Activated CD4-positive, alpha-beta T cell treated with anti-CD3 and anti-CD28 coated beads, Interleukin-2, amount 10 ng/mL, durations not matched to agents 7 days and 5 days (primary cell): ENCODE measurements around the gene GPC2. TPM values are rescaled to one million over a fixed set of nuclear protein-coding genes. Genes with fewer than 3 reads are reported as not detected.
A peak's percentile ranks its signal among the peaks of the same experiment; 100 is the strongest.
"Not testable (repeated sequence)": the region's sequence is repeated elsewhere in the genome, so short reads cannot be mapped to it uniquely, and the experiment has no call there.

Source experiments
- CTCF ChIA-PET: fragments of 350-600 bp; sonication (Branson Sonifier 250); formaldehyde crosslinking; loops from one replicate; lab custom pipeline; 2021; ENCODE audit warnings: antibody characterized with exemption; lab: Charles Lee
- POLR2A ChIA-PET: fragments of 350-600 bp; sonication (Branson Sonifier 250); formaldehyde crosslinking; loops from one replicate; lab custom pipeline; 2021; ENCODE audit warnings: antibody characterized with exemption; lab: Charles Lee
- DNase-seq: peaks from one replicate; pipeline ENCODE4 v3.0.0-alpha.2; 2020
- H3K27ac Mint-ChIP-seq: one replicate; pipeline ENCODE4 v1.8.0; 2021; ENCODE audit warnings: mild to moderate bottlenecking, moderate library complexity, mixed read lengths
- H3K27me3 Mint-ChIP-seq: one replicate; pipeline ENCODE4 v1.8.0; 2021; ENCODE audit warnings: mixed read lengths
- H3K36me3 Mint-ChIP-seq: one replicate; pipeline ENCODE4 v1.8.0; 2021; ENCODE audit warnings: low read depth, mixed read lengths
- H3K4me1 Mint-ChIP-seq: one replicate; pipeline ENCODE4 v1.8.0; 2021; ENCODE audit warnings: mixed read lengths
- H3K4me3 Mint-ChIP-seq: one replicate; pipeline ENCODE4 v1.8.0; 2021; ENCODE audit warnings: mild to moderate bottlenecking, moderate library complexity, mixed read lengths
- H3K9me3 Mint-ChIP-seq: one replicate; pipeline ENCODE4 v1.8.0; 2021; ENCODE audit warnings: mixed read lengths
- total RNA-seq, 2 experiments: library from RNA; stranded (reverse); gene quantifications; one replicate each; pipeline ENCODE4 v1.2.3, GENCODE V29; 2021

The GPC2 gene, protein sequence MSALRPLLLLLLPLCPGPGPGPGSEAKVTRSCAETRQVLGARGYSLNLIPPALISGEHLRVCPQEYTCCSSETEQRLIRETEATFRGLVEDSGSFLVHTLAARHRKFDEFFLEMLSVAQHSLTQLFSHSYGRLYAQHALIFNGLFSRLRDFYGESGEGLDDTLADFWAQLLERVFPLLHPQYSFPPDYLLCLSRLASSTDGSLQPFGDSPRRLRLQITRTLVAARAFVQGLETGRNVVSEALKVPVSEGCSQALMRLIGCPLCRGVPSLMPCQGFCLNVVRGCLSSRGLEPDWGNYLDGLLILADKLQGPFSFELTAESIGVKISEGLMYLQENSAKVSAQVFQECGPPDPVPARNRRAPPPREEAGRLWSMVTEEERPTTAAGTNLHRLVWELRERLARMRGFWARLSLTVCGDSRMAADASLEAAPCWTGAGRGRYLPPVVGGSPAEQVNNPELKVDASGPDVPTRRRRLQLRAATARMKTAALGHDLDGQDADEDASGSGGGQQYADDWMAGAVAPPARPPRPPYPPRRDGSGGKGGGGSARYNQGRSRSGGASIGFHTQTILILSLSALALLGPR
- 10 to 100 TPM; 13.9 to 20.9 TPM for total RNA-seq

GRCh38 chr7:100177045-100178001 lies at the start of gene GPC2, which contains the start of gene STAG3:
GPC2 (minus strand) TSS chr7:100177381; CDS start chr7:100177199, 182 bp downstream.
STAG3 (plus strand) TSS chr7:100177918; CDS start chr7:100180557, 2,639 bp downstream.
- Mint-ChIP-seq H3K4me1 (peaks cover 69% of the 10 kb centered on the region), H3K4me3 (peak within 1 kb of the TSS; percentile 78), H3K27me3 (no peaks in the 10 kb centered on the region), H3K27ac (peak within 1 kb of the TSS; percentile 75), H3K36me3 (peaks cover 24% of the 10 kb centered on the region), H3K9me3 (peaks cover 5% of the 10 kb centered on the region)
- CTCF ChIA-PET: interaction anchor here (0.6 to 3.7 kb wide), 7 partner anchors 9 to 46 kb away, joined by 3 to 13 read pairs (median 4); partner anchors contain the start of gene GAL3ST4
- DNase-seq: peak; percentile 98
- POLR2A ChIA-PET: interaction anchor here (0.8 to 1.0 kb wide), 2 partner anchors 224 to 251 kb away, joined by 3 to 7 read pairs; partner anchors contain the start of gene ZCWPW1

DNA sequence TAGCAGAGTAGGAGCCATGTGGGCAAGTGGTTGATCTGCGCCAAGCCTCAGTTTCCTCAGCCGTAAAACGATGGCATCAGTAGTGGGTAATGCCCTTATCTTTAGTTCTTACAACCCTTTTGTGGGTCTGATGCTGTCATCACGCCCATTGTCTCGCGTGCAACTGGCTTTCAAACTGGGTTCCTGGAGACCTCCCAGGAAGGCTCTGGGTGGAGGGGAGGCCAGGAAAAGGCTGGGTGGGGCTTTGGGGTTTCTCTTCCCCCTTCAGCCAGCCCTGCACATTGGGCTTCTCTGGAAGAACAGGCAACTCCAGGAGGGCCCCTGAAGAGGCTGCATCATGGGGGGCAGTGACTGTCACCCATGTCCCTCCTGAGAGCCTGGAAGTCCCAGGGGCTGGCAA lies 47.7 kb upstream of the GPC2 start:
- Mint-ChIP-seq H3K27ac (peak overlapping the region; percentile 74), H3K4me1 (peaks cover 42% of the 10 kb centered on the region), H3K36me3 (peaks cover 61% of the 10 kb centered on the region)
- H3K27me3 Mint-ChIP-seq, H3K4me3 Mint-ChIP-seq, CTCF ChIA-PET, DNase-seq, H3K9me3 Mint-ChIP-seq: not testable (repeated sequence)
- POLR2A ChIA-PET: interaction anchor here (0.6 kb wide), 1 partner anchor 61 kb away, joined by 5 read pairs; no protein-coding TSS in a partner anchor

GRCh38 chr7:100223376-100223927 lies 46.3 kb upstream of the GPC2 start:
- H3K27ac Mint-ChIP-seq: peak overlapping the region; percentile 98
- H3K9me3 Mint-ChIP-seq, H3K27me3 Mint-ChIP-seq, POLR2A ChIA-PET, DNase-seq: not testable (repeated sequence)
- H3K4me1 Mint-ChIP-seq: peaks cover 51% of the 10 kb centered on the region
- CTCF ChIA-PET: interaction anchor here (0.6 kb wide), 1 partner anchor 293 kb away, joined by 4 read pairs; no protein-coding TSS in a partner anchor
- H3K36me3 Mint-ChIP-seq: peaks cover 64% of the 10 kb centered on the region
- H3K4me3 Mint-ChIP-seq: peak overlapping the region; percentile 82

- Mint-ChIP-seq H3K27ac (peak overlapping the region; percentile 98), H3K9me3 (no peaks in the 10 kb centered on the region), H3K4me3 (peak overlapping the region; percentile 82), H3K4me1 (peaks cover 53% of the 10 kb centered on the region), H3K36me3 (peaks cover 61% of the 10 kb centered on the region), H3K27me3 (no peaks in the 10 kb centered on the region)
- POLR2A ChIA-PET: no interaction called here
- CTCF ChIA-PET: interaction anchor here (0.6 to 1.6 kb wide), 6 partner anchors 10 to 294 kb away, joined by 3 to 5 read pairs (median 4); partner anchors contain the start of gene LAMTOR4
- no peak for DNase-seq
Measured at GRCh38 chr7:100222445-100223132, 45.4 kb upstream of the GPC2 start.

DNA sequence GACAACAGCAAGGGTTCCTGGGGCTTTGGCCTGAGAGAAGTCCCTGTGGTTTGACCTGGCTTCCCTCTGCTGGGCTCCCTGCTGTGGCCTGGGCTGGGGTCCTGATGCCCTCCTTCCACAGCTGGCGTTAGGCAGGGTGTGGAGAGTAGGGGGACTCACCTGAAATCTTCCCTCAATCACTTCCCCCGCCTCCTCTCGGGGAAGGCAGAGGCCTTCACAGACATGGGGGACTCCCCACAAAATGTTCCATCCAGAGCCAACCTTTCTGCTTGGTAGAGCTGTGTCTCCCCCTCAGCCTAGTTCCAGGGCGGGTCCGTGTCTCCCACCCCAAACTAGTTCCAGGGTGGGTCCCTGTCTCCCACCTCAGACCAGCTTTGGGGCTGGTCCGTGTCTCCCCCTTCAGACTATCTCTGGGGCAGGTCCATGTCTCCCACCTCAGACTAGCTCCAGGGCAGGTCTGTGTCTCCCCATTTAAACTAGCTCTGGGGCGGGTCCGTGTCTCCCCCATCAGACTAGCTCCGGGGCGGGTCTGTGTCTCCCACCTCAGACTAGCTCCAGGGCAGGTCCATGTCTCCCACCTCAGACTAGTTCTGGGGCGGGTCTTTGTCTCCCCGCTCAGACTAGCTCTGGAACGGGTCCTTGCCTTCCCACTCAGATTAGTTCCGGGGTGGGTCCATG lies 44.7 kb upstream of the GPC2 start:
- DNase-seq: no peak
- ChIA-PET POLR2A (interaction anchor here (0.7 kb wide), 1 partner anchor 206 kb away, joined by 3 read pairs; no protein-coding TSS in a partner anchor), CTCF (interaction anchor here (0.6 to 2.4 kb wide), 11 partner anchors 9 to 337 kb away, joined by 3 to 6 read pairs (median 4); partner anchors contain the start of genes GAL3ST4 and LAMTOR4)
- Mint-ChIP-seq H3K27me3 (no peaks in the 10 kb centered on the region), H3K36me3 (peaks cover 61% of the 10 kb centered on the region), H3K27ac (peak overlapping the region; percentile 98), H3K4me1 (peaks cover 57% of the 10 kb centered on the region), H3K4me3 (peak overlapping the region; percentile 82), H3K9me3 (no peaks in the 10 kb centered on the region)

DNA sequence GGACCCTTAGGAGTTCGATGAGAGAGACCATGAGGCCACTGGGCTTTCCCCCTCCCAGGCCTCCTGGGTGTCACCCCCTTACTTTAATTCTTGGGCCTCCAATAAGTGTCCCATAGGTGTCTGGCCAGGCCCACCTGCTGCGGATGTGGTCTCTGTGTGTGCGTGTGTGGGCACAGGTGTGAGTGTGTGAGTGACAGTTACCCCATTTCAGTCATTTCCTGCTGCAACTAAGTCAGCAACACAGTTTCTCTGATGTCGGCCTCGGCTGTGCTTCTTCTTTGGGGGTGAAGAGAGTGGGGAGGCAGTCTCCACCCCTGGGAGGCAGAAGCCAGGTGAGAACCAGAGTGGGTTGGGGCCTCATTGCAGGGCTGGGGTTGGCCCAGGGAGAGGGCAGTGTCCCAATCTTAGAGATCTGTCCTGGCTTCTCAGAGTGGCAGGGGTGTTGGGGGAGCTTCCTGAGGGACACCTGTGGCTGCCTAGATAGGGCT lies 44.1 kb upstream of the GPC2 start:
- POLR2A ChIA-PET: interaction anchor here (0.7 kb wide), 1 partner anchor 207 kb away, joined by 3 read pairs; no protein-coding TSS in a partner anchor
- Mint-ChIP-seq H3K27me3 (no peaks in the 10 kb centered on the region), H3K4me3 (peak overlapping the region; percentile 82), H3K4me1 (peaks cover 63% of the 10 kb centered on the region), H3K9me3 (no peaks in the 10 kb centered on the region), H3K36me3 (peaks cover 60% of the 10 kb centered on the region), H3K27ac (peak overlapping the region; percentile 98)
- CTCF ChIA-PET: interaction anchor here (0.6 to 2.4 kb wide), 8 partner anchors 10 to 338 kb away, joined by 3 to 6 read pairs (median 5); partner anchors contain the start of genes GAL3ST4 and LAMTOR4
- DNase-seq: peak; percentile 81

DNA sequence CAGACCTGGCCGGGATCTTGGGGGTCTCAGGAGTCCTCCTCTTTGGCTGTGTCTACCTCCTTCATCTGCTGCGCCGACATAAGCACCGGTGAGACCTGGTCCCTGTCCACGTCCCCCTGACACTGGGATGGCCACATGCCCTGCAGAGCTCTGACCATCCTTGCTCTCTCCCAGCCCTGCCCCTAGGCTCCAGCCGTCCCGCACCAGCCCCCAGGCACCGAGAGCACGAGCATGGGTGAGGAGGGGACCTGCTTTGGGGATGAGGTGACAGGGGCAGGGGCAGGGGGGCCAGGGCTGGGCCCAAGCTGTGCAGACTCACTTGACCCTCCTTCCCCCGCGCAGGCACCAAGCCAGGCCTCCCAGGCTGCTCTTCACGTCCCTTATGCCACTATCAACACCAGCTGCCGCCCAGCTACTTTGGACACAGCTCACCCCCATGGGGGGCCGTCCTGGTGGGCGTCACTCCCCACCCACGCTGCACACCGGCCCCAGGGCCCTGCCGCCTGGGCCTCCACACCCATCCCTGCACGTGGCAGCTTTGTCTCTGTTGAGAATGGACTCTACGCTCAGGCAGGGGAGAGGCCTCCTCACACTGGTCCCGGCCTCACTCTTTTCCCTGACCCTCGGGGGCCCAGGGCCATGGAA lies 43.5 kb upstream of the GPC2 start:
- Mint-ChIP-seq H3K36me3 (peaks cover 58% of the 10 kb centered on the region), H3K27me3 (no peaks in the 10 kb centered on the region), H3K4me3 (peak overlapping the region; percentile 82), H3K27ac (peak overlapping the region; percentile 98), H3K9me3 (no peaks in the 10 kb centered on the region), H3K4me1 (peaks cover 64% of the 10 kb centered on the region)
- ChIA-PET POLR2A (no interaction called here), CTCF (interaction anchor here (1.2 to 2.4 kb wide), 7 partner anchors 11 to 123 kb away, joined by 3 to 7 read pairs (median 5); partner anchors contain the start of gene GAL3ST4)
- no peak for DNase-seq

GRCh38 chr7:100219801-100220585 lies 42.8 kb upstream of the GPC2 start, which contains the start of gene PVRIG:
PVRIG (plus strand) TSS chr7:100219949; CDS start chr7:100219971, 22 bp downstream.
- POLR2A ChIA-PET, H3K9me3 Mint-ChIP-seq, H3K27me3 Mint-ChIP-seq: not testable (repeated sequence)
- Mint-ChIP-seq H3K36me3 (peaks cover 54% of the 10 kb centered on the region), H3K27ac (peak within 1 kb of the TSS; percentile 98), H3K4me1 (peaks cover 68% of the 10 kb centered on the region), H3K4me3 (peak within 1 kb of the TSS; percentile 82)
- CTCF ChIA-PET: interaction anchor here (1.2 to 2.4 kb wide), 3 partner anchors 14 to 95 kb away, joined by 3 to 7 read pairs (median 5); no protein-coding TSS in a partner anchor
- DNase-seq: peak; percentile 41

DNA sequence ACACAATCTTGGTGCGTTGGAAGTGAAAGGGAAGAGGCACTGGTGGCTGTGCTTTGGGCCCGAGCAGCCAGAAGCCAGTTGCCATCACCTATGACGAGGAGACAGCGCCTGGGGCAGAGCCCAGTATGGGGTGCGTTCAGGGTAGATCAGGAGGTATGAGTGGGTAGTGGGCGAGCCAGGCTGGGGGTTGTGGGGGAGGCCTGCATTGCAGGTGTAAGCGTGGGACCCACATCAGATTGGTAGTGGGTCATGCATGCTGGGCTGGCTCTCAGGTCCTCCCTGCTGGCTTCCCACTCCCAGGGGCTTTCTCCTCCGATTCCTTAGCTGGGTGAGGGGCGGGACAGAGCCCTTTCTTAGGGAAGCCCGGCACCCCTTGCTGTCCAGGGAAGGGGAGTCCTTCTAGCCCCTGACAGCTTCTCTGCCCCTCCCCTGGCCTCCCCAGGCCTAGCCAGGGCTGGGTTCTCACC lies 42.1 kb upstream of the GPC2 start:
- peak overlapping the region; percentile 98 for H3K27ac Mint-ChIP-seq
- H3K36me3 Mint-ChIP-seq: peaks cover 48% of the 10 kb centered on the region
- H3K4me1 Mint-ChIP-seq: peaks cover 67% of the 10 kb centered on the region
- H3K9me3 Mint-ChIP-seq: no peaks in the 10 kb centered on the region
- ChIA-PET POLR2A (no interaction called here), CTCF (interaction anchor here (1.2 to 2.4 kb wide), 3 partner anchors 13 to 95 kb away, joined by 3 to 7 read pairs (median 5); no protein-coding TSS in a partner anchor)
- H3K27me3 Mint-ChIP-seq: no peaks in the 10 kb centered on the region
- peak overlapping the region; percentile 82 for H3K4me3 Mint-ChIP-seq
- peak; percentile 37 for DNase-seq
